Colonic mucosa (tissue), 4 donors: ENCODE results near the gene YARS1. TPM values are rescaled to one million over a fixed set of nuclear protein-coding genes. Genes with fewer than 3 reads are reported as not detected.
"Not testable (repeated sequence)": the region's sequence is repeated elsewhere in the genome, so short reads cannot be mapped to it uniquely, and the experiment has no call there.

Experiments
- DNase-seq: peaks from one replicate; pipeline ENCODE4 v3.0.0-alpha.2; 2020
- H3K27ac ChIP-seq: fragments of 200-600 bp; one replicate; pipeline ENCODE4 v1.8.0; 2021
- H3K27me3 ChIP-seq: fragments of 200-600 bp; one replicate; pipeline ENCODE4 v1.8.0; 2021
- H3K36me3 ChIP-seq: fragments of 200-600 bp; one replicate; pipeline ENCODE4 v1.8.0; 2021
- H3K4me1 ChIP-seq: fragments of 200-600 bp; one replicate; pipeline ENCODE4 v1.8.0; 2021; ENCODE audit warnings: mild to moderate bottlenecking
- H3K4me3 ChIP-seq: fragments of 200-600 bp; one replicate; pipeline ENCODE4 v1.8.0; 2021
- H3K9ac ChIP-seq, 2 donors: one replicate each; pipeline ENCODE4 v1.7.0; 2013; ENCODE audit warnings: control low read depth in 2 of 2, low read depth in 2 of 2, low read length in 2 of 2
- H3K9me3 ChIP-seq: fragments of 200-600 bp; one replicate; pipeline ENCODE4 v1.8.0; 2021
- CTCF ChIP-seq: fragments of 200-600 bp; IDR thresholded peaks from one replicate; pipeline ENCODE4 v1.8.0; 2022; ENCODE audit warnings: antibody characterized with exemption, mild to moderate bottlenecking
- intact Hi-C: fragments of 100-400 bp; cut with DNase I; formaldehyde crosslinking; loops from one replicate; pipeline ENCODE4 v1.14.1; 2022
- total RNA-seq, 2 donors: library from RNA; stranded (reverse); fragmentation: NEBNext Ultra II Directional in 1 of 2; extraction: Animal tissue kit (Norgen Biotek cat#: 25700) in 1 of 2; gene quantifications; one replicate each; pipeline ENCODE4 v1.2.1, GENCODE V29; 2021
- donor health status: healthy.
- donor health status: DM: no; HTN: no; CAD: no.
- donor health status: DM: no; HTN: no; CAD: no.

The YARS1 gene
- total RNA-seq, 2 donors from 2014 or later = 60.2 to 116 TPM

- Histone ChIP-seq H3K4me3 (no peak overlapping the region), H3K36me3 (peaks cover 13% of the 10 kb centered on the region), H3K9ac (no peak overlapping the region), H3K9me3 (no peaks in the 10 kb centered on the region), H3K27ac (no peak overlapping the region), H3K4me1 (no peaks in the 10 kb centered on the region), H3K27me3 (no peaks in the 10 kb centered on the region)
- no peak for TF ChIP-seq CTCF
- intact Hi-C loops = no loop called here
- no peak for DNase-seq
These were observed 10.9 kb downstream of the YARS1 start for GRCh38 chr1:32806290-32806689.

- H3K4me3 ChIP-seq, H3K4me1 ChIP-seq, intact Hi-C loops, H3K36me3 ChIP-seq, H3K9me3 ChIP-seq, H3K27ac ChIP-seq, DNase-seq, H3K27me3 ChIP-seq, H3K9ac ChIP-seq: not testable (repeated sequence)
These were observed 12.7 kb downstream of the YARS1 start for GRCh38 chr1:32804460-32804859.

- intact Hi-C loops = no loop called here
- H3K4me3 ChIP-seq = no peak overlapping the region
- no peaks in the 10 kb centered on the region for H3K4me1 ChIP-seq
- H3K9me3 ChIP-seq = no peaks in the 10 kb centered on the region
- no peak for DNase-seq
- H3K9ac ChIP-seq = no peak overlapping the region
- TF ChIP-seq CTCF = no peak
- no peaks in the 10 kb centered on the region for H3K36me3 ChIP-seq
- H3K27me3 ChIP-seq = no peaks in the 10 kb centered on the region
- no peak overlapping the region for H3K27ac ChIP-seq
These were observed 16.0 kb downstream of the YARS1 start for GRCh38 chr1:32801096-32801715.

- Histone ChIP-seq H3K9ac (no peak overlapping the region), H3K27ac (no peak overlapping the region), H3K4me3 (no peak overlapping the region), H3K36me3 (no peaks in the 10 kb centered on the region), H3K4me1 (no peaks in the 10 kb centered on the region), H3K9me3 (no peaks in the 10 kb centered on the region), H3K27me3 (no peaks in the 10 kb centered on the region)
- no peak for TF ChIP-seq CTCF
- intact Hi-C loops = no loop called here
- no peak for DNase-seq
These were observed 18.3 kb downstream of the YARS1 start for GRCh38 chr1:32798679-32799416.

- intact Hi-C loops = no loop called here
- Histone ChIP-seq H3K27ac (no peak overlapping the region), H3K9me3 (no peaks in the 10 kb centered on the region), H3K4me3 (no peak overlapping the region), H3K36me3 (no peaks in the 10 kb centered on the region), H3K4me1 (no peaks in the 10 kb centered on the region), H3K27me3 (no peaks in the 10 kb centered on the region), H3K9ac (no peak overlapping the region)
- DNase-seq = no peak
- no peak for TF ChIP-seq CTCF
These were observed 19.0 kb downstream of the YARS1 start for GRCh38 chr1:32798191-32798590.

GRCh38 chr1:32797456-32797855 lies 19.7 kb downstream of the YARS1 start:
- no peaks in the 10 kb centered on the region for H3K27me3 ChIP-seq
- no peak overlapping the region for H3K27ac ChIP-seq
- TF ChIP-seq CTCF = no peak
- no peaks in the 10 kb centered on the region for H3K36me3 ChIP-seq
- no peaks in the 10 kb centered on the region for H3K4me1 ChIP-seq
- no peak overlapping the region for H3K9ac ChIP-seq
- no peak for DNase-seq
- intact Hi-C loops = no loop called here
- H3K4me3 ChIP-seq = no peak overlapping the region
- no peaks in the 10 kb centered on the region for H3K9me3 ChIP-seq

GRCh38 chr1:32795763-32796162 lies 21.4 kb downstream of the YARS1 start:
- DNase-seq, H3K36me3 ChIP-seq, H3K27me3 ChIP-seq, H3K9me3 ChIP-seq, H3K4me3 ChIP-seq, H3K9ac ChIP-seq, H3K27ac ChIP-seq, H3K4me1 ChIP-seq, intact Hi-C loops: not testable (repeated sequence)
